GM19455 (cell line): Measurements from ENCODE around the gene RHOU.

Source experiments
- ATAC-seq: cut with Tn5 transposase; IDR thresholded peaks from one replicate; pipeline ENCODE4 v1.9.1; 2021; ENCODE audit not compliant: unreplicated experiment

Gene RHOU

GRCh38 chr1:228736844-228737445 lies 1.7 kb downstream of the RHOU start:
- no peak for ATAC-seq

GRCh38 chr1:228737601-228738041 lies 2.3 kb downstream of the RHOU start:
- ATAC-seq = no peak

- ATAC-seq = no peak
Observed at GRCh38 chr1:228739826-228740225, 4.5 kb downstream of the RHOU start.

- ATAC-seq = no peak
Observed at GRCh38 chr1:228740543-228741317, 5.5 kb downstream of the RHOU start.

- no peak for ATAC-seq
Observed at GRCh38 chr1:228742281-228742860, 7.1 kb downstream of the RHOU start.

- no peak for ATAC-seq
Observed at GRCh38 chr1:228743405-228743804, 8.1 kb downstream of the RHOU start.

- ATAC-seq = no peak
Observed at GRCh38 chr1:228744356-228744755, 9.1 kb downstream of the RHOU start.

- no peak for ATAC-seq
Observed at GRCh38 chr1:228744918-228745317, 9.6 kb downstream of the RHOU start.

GRCh38 chr1:228745497-228745896 lies 10.2 kb downstream of the RHOU start:
- no peak for ATAC-seq

GRCh38 chr1:228747301-228747935 lies 12.1 kb downstream of the RHOU start:
- ATAC-seq = no peak

- no peak for ATAC-seq
Observed at GRCh38 chr1:228748029-228748428, 12.8 kb downstream of the RHOU start.

- no peak for ATAC-seq
Observed at GRCh38 chr1:228748431-228748830, 13.2 kb downstream of the RHOU start.

GRCh38 chr1:228749765-228750164 lies 14.5 kb downstream of the RHOU start:
- no peak for ATAC-seq

GRCh38 chr1:228750915-228751314 lies 15.6 kb downstream of the RHOU start:
- ATAC-seq = no peak

GRCh38 chr1:228751360-228752098 lies 16.2 kb downstream of the RHOU start:
- no peak for ATAC-seq

GRCh38 chr1:228752258-228752657 lies 17.0 kb downstream of the RHOU start:
- no peak for ATAC-seq

- no peak for ATAC-seq
Observed at GRCh38 chr1:228752675-228753265, 17.5 kb downstream of the RHOU start.

- ATAC-seq = no peak
Observed at GRCh38 chr1:228753287-228753686, 18.0 kb downstream of the RHOU start.

GRCh38 chr1:228753786-228754360 lies 18.6 kb downstream of the RHOU start:
- ATAC-seq = no peak

GRCh38 chr1:228754646-228755268 lies 19.5 kb downstream of the RHOU start:
- no peak for ATAC-seq
